Measurements from ENCODE around the gene TPPP3.

The TPPP3 gene

GRCh38 chr16:67400901-67401300 lies 7.6 kb upstream of the TPPP3 start:
- H3K36me3 ChIP-seq (ENCODE audit: low read depth) = no peaks in the 10 kb centered on the region
- H3K4me3 ChIP-seq (ENCODE audit: severe bottlenecking) = no peak overlapping the region
- TF ChIP-seq CTCF (IDR thresholded peaks at IDR 0.05; ENCODE audit: poor library complexity, severe bottlenecking) = no peak
- ATAC-seq (ENCODE audit: low read depth) (no peak), DNase-seq (ENCODE audit: low spot score) (no peak)
- no peaks in the 10 kb centered on the region for H3K27me3 ChIP-seq (ENCODE audit: insufficient read depth, poor library complexity, severe bottlenecking)
- H3K9me3 ChIP-seq (ENCODE audit: severe bottlenecking) = no peaks in the 10 kb centered on the region
- H3K27ac ChIP-seq (ENCODE audit: poor library complexity, severe bottlenecking) = no peak overlapping the region
- peaks cover 30% of the 10 kb centered on the region for H3K4me1 ChIP-seq (ENCODE audit: insufficient read depth, poor library complexity, severe bottlenecking)

GRCh38 chr16:67399749-67400704 lies 6.7 kb upstream of the TPPP3 start:
- no peaks in the 10 kb centered on the region for H3K27me3 ChIP-seq (ENCODE audit: insufficient read depth, poor library complexity, severe bottlenecking)
- DNase-seq (ENCODE audit: low spot score) = no peak
- H3K9me3 ChIP-seq (ENCODE audit: severe bottlenecking) = no peaks in the 10 kb centered on the region
- peaks cover 23% of the 10 kb centered on the region for H3K4me1 ChIP-seq (ENCODE audit: insufficient read depth, poor library complexity, severe bottlenecking)
- H3K27ac ChIP-seq (ENCODE audit: poor library complexity, severe bottlenecking) = no peak overlapping the region
- H3K36me3 ChIP-seq (ENCODE audit: low read depth) = no peaks in the 10 kb centered on the region
- peak; percentile 38 for TF ChIP-seq CTCF (IDR thresholded peaks at IDR 0.05; ENCODE audit: poor library complexity, severe bottlenecking)
- no peak overlapping the region for H3K4me3 ChIP-seq (ENCODE audit: severe bottlenecking)
- no peak for ATAC-seq (ENCODE audit: low read depth)

GRCh38 chr16:67399218-67399733 lies 6.0 kb upstream of the TPPP3 start:
- TF ChIP-seq CTCF (IDR thresholded peaks at IDR 0.05; ENCODE audit: poor library complexity, severe bottlenecking) = peak; percentile 61
- Histone ChIP-seq H3K27ac (ENCODE audit: poor library complexity, severe bottlenecking) (no peak overlapping the region), H3K4me3 (ENCODE audit: severe bottlenecking) (no peak overlapping the region), H3K36me3 (ENCODE audit: low read depth) (no peaks in the 10 kb centered on the region), H3K9me3 (ENCODE audit: severe bottlenecking) (no peaks in the 10 kb centered on the region), H3K27me3 (ENCODE audit: insufficient read depth, poor library complexity, severe bottlenecking) (no peaks in the 10 kb centered on the region), H3K4me1 (ENCODE audit: insufficient read depth, poor library complexity, severe bottlenecking) (peaks cover 17% of the 10 kb centered on the region)
- ATAC-seq (ENCODE audit: low read depth) (no peak), DNase-seq (ENCODE audit: low spot score) (no peak)

GRCh38 chr16:67398546-67399217 lies 5.4 kb upstream of the TPPP3 start:
- Histone ChIP-seq H3K27ac (ENCODE audit: poor library complexity, severe bottlenecking) (no peak overlapping the region), H3K36me3 (ENCODE audit: low read depth) (no peaks in the 10 kb centered on the region), H3K9me3 (ENCODE audit: severe bottlenecking) (no peaks in the 10 kb centered on the region), H3K27me3 (ENCODE audit: insufficient read depth, poor library complexity, severe bottlenecking) (no peaks in the 10 kb centered on the region), H3K4me3 (ENCODE audit: severe bottlenecking) (no peak overlapping the region), H3K4me1 (ENCODE audit: insufficient read depth, poor library complexity, severe bottlenecking) (peaks cover 13% of the 10 kb centered on the region)
- TF ChIP-seq CTCF (IDR thresholded peaks at IDR 0.05; ENCODE audit: poor library complexity, severe bottlenecking) = no peak
- DNase-seq (ENCODE audit: low spot score) = no peak
- ATAC-seq (ENCODE audit: low read depth) = no peak

Data from RWPE2 (cell line).